HG03066 (cell line): ENCODE results near the gene MYO7B.
A peak's percentile ranks its signal among the peaks of the same experiment; 100 is the strongest.

Experiments
- ATAC-seq: cut with Tn5 transposase; IDR thresholded peaks from one replicate; pipeline ENCODE4 v1.9.1; 2021; ENCODE audit warnings: low read depth; ENCODE audit not compliant: unreplicated experiment

The MYO7B gene

DNA sequence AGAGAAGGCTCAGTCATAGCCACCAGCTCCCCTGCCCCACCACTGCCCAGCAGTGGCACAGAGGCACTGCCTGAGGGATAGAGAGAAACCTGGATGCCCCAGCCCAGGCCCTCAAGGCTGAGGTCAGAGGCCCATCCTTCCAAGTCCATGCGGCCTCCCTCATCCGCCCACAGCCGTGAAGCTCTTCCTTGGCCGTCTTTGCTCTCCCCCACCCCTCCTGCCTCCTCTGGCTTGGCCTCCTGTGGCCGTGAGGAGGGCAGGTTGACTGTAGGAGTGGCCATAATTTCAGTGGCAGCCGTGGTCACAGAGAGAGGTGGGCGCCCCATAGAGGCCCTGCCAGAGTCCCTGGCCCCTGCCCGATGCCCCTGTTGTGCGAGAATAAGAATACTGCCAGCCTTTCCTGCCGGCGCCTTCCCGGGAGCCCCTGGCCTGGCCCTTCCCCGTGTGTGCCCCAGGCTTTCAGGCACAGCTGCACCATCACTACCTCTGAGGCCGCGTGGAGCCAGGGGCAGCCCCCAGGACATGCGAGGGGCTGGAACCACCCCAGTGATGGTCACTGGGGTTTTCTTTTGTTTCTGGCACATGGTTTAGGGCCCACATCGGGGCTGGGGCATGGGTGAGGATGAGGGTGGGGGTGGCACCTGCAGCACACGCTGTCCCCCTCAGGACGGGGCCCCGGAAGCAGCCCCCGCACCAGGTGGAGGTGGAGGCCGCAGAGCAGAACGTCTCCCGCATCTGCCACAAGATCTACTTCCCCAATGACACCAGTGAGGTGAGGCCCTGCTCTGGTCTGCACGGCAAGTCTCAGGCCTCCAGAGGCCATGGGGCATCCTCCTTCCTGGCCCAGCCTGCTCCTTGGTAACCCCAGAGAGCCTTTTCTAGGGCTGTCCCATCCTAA lies 97.4 kb downstream of the MYO7B start:
- no peak for ATAC-seq

DNA sequence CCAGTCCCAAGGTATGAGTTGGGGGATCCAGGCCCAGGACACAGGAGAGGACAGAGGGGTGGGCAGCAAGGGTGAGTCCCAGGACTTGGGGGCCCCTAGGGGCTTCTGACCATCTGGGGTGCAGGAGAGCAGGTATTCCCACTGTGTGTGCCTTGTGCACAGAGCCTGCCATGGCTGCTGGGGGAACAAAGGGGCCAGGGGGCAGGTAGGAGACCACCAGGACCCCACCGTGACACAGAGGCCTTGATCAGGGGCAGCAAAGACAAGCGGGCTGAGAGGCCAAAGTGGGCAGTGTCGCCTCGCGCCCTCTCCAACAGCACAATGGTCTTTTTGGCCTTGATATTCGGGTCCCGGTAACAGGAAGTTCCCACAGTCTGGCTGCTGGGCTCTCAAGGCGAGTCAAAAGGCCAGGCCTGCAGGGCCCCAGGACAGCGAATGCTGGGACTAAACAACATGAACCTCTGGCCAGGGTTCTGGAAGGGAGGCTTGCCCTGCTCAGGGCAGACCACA lies 98.1 kb downstream of the MYO7B start:
- ATAC-seq = no peak

DNA sequence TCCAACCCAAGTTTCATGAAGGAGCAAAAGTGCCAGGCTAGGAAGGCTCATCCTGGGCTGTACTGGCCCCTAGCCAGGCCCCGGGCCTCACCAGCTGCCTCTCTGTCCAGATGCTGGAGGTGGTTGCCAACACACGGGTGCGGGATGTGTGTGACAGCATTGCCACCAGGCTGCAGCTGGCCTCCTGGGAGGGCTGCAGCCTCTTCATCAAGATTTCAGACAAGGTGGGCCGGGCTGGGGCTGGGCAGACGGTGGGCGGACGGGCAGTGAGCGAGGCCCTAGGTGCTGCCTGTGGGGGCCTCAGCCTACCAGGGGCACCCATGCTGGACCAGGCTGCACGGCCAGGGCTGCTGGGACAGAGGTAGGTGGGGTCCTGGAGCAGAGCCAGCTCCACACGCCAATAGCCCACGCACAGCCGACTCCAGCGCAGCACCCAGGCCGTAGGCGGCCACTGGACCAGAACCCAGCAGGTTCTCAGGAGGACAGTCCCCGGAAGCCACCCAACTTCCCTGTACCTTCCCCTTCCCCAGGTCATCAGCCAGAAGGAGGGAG lies 98.7 kb downstream of the MYO7B start:
- ATAC-seq = no peak

DNA sequence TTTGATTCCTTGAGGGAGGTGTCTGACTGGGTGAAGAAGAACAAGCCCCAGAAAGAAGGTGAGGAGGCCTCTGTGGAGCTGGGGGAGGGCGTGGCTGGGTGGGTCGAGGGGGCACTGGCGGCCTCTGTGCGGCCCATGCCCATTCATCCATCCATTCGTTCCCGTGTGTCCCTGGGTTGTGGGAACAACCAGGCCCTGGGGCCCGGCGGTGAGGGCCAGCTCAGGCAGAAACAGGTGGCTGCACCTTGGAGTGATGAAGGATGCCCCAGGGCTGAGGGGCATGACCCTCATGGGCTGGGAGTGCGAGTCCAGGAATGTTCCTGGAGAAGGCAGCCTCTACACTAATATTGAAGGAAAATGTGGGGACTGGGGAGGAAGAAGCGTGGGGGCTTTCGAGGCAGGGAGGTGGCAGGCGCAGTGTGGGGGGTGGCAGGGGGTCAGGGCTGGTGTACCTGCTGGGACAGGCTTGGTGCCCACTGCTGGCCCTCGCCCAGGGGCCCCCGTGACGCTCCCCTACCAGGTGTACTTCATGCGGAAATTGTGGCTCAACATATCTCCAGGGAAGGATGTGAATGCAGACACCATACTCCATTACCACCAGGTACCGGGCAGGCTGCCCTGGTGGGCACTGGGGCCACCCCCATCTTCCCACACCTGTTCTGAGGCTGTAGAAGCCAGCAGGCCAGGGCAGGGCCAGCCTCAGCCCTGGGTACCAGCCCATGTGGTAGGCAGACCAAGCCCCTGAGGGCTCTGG lies 99.3 kb downstream of the MYO7B start:
- no peak for ATAC-seq

DNA sequence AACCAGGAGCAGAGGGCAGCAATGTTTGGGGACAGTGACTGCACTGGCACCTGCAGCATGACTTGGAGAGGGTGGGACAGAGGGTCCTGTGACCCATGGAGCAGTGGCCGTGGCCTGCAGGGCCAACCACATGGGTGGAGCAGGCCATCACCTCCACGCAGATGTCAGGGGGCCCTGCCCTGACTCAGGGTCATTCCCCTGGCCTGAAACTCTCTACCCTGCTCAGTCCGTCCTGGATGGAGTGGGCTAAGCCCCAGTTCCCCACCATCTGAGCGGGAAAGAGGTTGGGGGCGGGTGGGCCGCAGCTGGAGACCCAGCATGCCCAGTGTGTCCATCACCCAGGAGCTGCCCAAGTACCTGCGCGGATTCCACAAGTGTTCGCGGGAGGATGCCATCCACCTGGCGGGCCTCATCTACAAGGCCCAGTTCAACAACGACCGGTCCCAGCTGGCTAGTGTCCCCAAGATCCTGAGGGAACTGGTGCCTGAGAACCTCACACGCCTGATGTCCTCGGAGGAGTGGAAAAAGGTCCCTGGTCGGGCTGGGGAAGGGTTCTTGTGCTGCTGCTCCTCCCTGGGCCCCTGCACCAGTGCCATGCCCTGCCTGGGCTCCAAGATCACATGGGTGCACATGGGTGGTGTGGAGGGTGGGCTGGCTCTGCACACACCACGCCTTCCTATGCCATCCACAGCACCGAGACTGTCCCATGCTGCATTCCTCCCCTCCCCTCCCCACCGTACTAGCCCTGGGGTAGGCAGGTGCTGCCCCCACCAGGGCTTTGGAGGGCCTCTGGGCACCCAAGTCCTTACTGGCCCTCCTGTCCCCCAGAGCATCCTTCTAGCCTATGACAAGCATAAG lies 100.1 kb downstream of the MYO7B start:
- no peak for ATAC-seq

DNA sequence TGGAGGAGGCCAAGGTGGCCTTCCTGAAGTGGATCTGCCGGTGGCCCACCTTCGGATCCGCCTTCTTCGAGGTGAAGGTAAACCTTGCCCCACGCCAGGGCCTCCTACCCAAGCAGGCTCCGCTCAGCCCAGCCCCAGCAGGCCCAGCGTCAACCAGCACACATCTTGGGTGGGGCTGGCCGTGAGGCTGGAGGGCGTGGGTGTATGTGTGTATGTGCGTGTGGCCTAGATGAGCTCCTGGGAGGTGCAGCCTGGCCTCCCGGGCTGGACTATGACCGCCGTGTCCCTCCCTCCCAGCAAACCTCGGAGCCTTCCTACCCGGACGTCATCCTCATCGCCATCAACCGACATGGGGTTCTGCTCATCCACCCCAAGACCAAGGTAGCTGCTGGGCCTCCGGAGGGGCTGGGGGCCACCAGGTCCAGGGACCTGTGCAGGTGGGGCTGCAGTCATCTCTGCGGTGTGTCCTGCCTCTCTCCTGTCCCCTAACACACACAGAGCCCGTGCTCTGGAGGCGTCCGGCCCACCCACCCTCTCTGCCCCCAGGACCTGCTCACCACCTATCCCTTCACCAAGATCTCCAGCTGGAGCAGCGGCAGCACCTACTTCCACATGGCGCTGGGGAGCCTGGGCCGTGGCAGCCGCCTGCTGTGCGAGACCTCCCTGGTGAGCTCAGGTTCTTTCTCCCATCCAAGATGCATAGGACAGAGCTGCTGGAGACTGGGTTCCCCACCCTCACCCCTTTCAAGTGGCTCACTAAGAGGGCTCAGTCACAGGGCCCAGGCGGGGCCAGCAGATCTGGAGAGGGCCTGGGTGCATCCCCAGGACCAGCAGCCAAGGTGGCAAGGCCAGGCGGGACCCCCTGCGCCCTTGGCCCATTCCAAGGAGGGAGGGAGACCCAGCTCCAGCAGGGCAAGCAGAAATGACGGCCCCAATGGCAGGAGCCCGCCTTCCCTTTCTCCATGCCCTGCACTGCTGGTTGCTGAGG lies 101.1 kb downstream of the MYO7B start:
- no peak for ATAC-seq

DNA sequence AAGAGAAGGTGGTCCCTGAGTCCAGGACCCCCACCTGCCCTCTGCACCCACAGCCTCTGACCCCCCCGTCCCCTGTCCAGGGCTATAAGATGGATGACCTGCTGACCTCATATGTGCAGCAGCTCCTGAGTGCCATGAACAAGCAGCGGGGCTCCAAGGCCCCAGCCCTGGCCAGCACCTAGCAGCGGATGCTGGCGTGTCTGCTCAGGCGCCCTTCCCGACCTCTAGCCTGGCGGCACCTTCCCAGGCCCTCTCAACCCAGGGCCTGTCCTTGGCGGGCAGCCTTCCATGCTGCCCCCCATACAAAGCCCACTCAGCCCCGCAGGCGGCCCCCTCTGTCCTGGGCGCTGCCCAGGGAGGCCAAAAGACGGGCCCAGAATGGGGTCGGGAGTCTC lies 101.8 kb downstream of the MYO7B start:
- no peak for ATAC-seq

DNA sequence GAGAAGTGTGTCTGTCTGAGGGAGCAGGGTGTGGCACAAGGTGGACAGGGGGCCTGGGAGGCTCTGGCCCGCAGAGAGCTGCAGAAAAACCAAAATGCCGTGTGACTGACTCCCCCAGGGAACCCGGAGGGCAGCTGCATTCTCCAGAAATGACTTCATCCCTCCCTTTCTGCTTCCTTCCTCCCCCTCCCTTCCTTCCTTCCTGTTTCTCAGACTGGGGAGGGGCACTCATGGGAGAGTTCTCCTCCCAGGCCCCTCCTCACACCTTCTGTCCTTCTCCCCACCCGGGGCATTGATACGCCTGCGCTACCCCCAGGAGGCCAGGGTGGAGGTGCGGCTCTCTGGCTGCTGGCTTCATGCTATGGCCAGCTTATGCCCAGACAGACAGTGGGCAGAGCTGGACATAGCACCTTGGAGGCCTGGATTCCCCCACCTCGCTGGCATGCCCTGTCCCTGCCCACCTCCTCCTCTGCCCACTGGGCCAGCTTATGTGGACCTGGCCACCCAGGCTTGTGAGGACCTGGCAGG lies 102.3 kb downstream of the MYO7B start:
- no peak for ATAC-seq

DNA sequence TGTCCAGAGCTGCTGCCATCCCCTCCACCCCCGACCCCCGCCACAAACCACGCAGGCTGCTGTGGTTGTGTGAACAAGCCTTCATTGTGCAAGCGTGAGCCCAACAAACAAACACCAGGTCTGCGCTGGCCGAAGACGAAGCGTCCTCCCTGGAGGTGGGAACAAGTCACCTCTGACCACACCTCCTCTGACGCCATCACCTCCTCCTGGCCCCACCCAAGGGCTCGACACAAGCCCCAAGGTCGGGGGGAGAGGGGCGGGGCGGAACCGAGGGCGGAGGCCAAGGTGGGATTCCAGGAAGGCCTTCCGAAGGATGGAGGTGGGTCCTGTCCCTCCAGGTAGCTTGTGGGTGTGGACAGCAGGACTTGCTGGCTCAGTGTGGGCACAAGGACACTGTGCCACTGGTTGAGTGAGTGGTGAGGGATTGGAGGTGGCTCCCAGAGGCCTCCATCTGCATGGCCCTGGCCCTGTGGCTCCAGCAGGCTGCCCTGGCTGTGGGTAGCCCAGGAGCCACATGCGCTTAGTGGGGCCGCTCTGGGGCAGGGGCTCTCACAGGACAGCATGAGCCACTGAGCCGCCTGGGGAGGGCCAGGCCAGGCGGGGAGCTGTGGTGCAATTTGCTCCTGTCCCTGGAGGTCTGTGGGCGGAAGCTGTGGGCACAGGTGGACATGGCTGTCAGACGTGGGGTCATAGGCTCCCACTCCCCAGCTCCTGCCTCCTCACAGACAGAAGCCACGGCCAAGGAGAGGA lies 103.1 kb downstream of the MYO7B start:
- ATAC-seq = no peak

DNA sequence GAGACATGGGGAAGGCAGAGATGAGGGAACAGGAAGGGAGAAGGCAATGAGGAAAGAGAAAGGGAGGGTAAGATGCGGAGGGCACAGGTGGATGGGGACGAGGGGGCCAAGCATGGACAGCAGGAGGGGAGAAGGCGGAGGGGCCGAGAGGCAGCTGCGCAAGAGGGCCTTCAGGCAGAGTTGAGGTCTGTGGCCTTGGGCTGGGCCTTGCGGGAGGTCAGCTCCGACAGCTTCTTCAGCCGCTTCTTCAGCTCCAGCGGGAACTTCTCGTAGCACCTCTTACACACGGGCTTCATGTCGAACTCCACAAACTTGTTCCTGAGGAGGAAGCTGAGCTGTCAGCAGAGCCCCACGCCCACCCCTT lies 103.6 kb downstream of the MYO7B start:
- no peak for ATAC-seq

DNA sequence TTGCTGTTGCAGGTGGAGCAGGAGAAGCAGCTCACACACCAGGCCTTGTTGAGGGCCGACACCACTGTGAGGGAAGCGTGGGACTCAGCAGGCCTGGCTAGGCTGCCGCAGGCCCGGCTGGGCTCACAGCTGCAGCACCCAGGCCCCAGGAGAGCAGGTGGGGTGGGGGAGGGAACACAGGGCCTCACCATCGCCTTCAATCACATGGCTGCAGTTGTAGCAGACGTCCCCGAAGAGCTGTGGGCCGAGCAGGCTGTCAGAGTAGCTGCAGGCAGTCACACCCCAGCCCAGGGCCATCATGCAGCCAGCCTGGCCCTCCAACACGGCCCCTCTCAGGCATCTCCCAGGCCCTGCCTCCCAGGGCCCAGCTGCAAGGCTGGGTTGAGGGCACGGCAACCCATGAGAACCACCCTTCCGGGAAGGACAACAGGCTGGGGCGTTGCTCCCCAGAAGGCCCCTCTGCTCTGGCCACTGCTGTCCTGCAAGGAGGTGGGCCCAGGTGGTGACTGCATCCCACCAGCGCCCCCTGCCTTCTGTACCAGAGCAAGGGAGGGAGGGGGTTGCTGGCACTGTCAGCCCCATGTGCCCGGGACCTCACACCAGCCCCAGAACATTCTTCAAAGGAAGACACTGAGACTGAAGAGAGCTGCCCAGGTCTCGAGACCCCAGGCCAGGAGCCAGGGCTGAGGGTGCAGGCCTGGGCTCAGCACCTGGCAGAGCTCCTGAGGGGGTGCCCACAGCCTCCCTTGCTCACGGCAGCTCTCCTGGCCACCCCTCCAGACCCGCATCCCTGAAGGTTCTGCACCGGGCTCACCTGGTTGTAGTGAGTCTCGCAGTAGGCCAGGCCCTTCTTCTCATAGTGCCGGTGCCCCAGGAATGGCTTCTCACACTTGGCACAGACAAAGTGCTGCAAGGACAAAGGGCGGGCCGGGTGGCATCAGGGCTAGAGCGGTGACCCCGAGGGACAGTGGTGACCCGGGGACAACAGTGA lies 104.9 kb downstream of the MYO7B start:
- ATAC-seq = peak; percentile 60

DNA sequence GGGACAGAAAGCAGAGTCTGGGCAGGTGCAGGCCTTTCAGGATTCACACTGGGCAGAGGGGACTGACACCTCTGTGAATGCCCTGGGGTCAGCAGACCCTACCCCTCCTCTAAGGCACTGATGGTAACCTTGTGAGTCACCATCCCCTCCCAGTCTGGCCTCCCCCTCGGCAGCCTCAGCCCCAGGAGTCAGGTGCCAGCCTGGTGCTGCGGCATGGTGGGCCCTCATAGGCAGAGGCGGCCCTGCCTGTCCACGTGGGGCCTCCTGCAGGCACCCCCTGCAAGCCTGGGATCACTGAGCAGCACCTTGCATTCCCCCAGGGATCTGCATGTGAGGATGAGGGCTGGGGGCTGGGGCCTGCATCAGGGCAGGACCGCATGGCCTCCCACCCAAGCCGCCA lies 105.7 kb downstream of the MYO7B start:
- no peak for ATAC-seq

DNA sequence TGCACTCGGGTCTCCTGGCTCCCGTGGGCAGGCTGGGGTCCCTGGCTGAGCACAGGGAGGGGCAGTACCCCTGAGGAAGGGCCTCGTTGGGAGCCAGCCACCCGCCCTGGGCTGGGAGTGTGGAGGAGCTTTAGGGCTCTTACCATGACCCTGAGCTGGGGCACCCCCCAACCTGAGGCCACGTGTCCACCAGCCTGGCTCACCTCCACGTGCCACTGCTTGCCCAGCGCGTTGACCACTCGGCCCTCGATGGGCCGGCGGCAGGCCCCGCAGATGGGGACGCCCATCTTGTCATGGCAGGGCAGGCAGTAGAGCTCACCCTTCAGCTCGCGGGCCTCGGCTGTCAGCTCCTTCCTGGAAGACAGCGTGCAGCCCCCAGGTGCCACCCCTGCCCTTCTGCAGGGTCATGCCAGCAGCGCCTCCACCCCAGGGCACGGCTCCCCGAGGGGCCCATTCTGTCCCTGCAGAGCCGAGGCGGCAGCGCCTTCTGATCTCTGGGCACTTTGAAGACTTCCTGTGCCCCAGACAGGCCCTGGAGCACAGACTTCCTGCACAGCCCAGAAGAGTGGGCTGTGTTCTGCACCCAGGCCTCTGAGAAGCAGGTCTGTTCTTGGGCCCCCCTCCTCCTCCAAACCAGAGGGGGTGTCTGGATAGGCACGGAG lies 106.5 kb downstream of the MYO7B start:
- ATAC-seq = no peak

DNA sequence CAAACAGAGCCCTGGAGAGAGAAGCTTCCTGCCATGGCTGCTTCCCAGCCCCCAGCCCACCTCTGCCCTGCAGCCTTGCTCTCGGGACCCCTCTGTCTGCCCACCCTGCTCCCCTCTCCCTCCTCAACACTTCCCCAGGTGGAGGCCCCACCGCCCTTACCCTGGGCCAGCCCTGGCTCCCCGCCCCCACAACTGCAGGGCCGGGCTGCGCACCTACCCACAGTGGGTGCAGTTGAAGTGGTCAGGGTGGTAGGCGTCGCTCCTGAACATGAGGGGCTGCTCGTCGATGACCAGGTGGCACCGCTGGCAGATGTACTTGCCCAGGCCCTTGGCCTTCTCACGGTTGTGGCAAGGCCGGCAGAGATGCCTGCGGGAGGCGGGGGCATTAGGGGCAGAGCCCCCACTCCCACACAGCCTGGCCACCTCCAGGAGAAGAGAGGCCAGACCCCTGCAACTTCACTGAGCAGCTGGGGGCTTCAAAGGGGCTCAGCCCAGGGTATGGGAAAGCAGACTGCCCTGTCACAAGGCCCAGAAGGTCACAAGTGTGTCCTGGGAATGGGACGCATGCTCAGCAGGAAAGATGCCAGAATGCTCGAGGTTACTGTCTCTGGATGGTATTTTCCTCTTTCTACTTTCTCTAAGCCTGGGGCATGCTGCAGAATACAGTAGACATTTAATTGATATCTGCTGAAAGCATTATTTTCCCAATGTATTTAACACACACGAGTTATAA lies 107.4 kb downstream of the MYO7B start:
- ATAC-seq = no peak

DNA sequence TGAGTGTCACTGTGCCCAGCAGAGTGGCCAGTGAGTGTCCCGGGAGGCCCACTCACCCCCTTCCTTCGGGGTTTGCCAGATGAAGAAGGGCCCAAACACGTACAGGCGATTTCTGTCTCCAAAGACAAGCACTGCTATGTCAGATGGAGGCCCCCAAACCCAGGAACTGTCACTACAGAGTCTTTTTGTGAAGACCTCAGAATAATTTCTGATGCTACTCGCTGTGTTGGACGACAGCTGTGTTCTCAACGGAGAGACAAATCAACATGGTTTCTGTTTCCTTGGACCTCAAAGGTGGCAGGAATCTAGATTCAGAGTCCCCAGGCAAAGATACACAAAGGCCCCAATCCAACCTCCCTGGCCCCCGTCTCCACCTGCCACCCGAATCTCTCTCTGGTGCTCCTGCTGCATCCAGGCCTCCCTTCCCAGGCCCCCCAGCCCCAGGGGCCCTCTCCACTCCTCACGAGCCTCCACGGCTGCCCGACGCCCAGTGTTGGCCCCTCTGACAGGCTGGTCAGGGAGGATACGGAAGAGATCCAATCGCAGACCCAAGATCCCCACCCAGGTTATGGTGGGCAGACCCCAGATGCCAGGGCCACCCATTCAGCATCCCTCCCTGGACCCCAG lies 108.1 kb downstream of the MYO7B start:
- no peak for ATAC-seq
